PFSK-1 (cell line): Measurements from ENCODE around the gene OSR1.

Experiments used
- FOXP2 ChIP-seq: optimal IDR thresholded peaks from 2 replicates; pipeline ENCODE3; 2011; ENCODE audit warnings: borderline replicate concordance, control low read depth, inconsistent platforms; ENCODE audit not compliant: insufficient read depth; ENCODE audit errors: extremely low read length, extremely low read depth
- POLR2AphosphoS5 ChIP-seq: IDR thresholded peaks from 2 replicates; pipeline ENCODE4 v1.6.1; 2012; ENCODE audit warnings: low read depth, mild to moderate bottlenecking, control low read depth, low read length, moderate library complexity
- REST ChIP-seq, 2 experiments: IDR thresholded peaks; 2 replicates each; pipeline versions ENCODE4 v1.6.1 to v1.8.0; 2011 to 2012; ENCODE audit warnings: low read depth in 2 of 2, low read length in 2 of 2, control low read depth in 1 of 2, inconsistent platforms in 1 of 2, mild to moderate bottlenecking in 1 of 2, moderate library complexity in 1 of 2; ENCODE audit not compliant: insufficient read depth in 1 of 2
- SIN3A ChIP-seq: IDR thresholded peaks from 2 replicates; pipeline ENCODE4 v1.6.1; 2012; ENCODE audit warnings: mild to moderate bottlenecking, low read length, moderate library complexity, borderline replicate concordance; ENCODE audit not compliant: insufficient read depth
- TAF1 ChIP-seq: IDR thresholded peaks from 2 replicates; pipeline ENCODE4 v1.6.1; 2012; ENCODE audit warnings: low read length, control low read depth, borderline replicate concordance; ENCODE audit not compliant: insufficient read depth

GRCh38 chr2:19329445-19329844 is 29.0 kb downstream of the OSR1 start:
- TF ChIP-seq POLR2AphosphoS5 (no peak), TAF1 (no peak), FOXP2 (no peak), REST (IDR thresholded peaks at IDR 0.05; ENCODE audit: insufficient read depth in 1 of 2, low read depth in 2 of 2, low read length in 2 of 2) (peak; percentile 63 to 90; a peak in 3 of 4 replicates), SIN3A (no peak)
